PC-3 (cell line): ENCODE data around the gene MYORG.

Source experiments
- EZH2 ChIP-seq: fragments of 300-600 bp; sonication (generic); IDR thresholded peaks from one replicate; pipeline ENCODE4 v1.6.1; 2017; ENCODE audit warnings: antibody characterized with exemption, mild to moderate bottlenecking, low read length; ENCODE audit not compliant: unreplicated experiment
- TF ChIP-seq, protein P1 (sequence below): fragments of 300-600 bp; sonication (generic); conservative IDR thresholded peaks from 2 replicates; pipeline ENCODE4 v1.5.1; 2017; ENCODE audit warnings: antibody characterized with exemption, low read depth, mild to moderate bottlenecking, low read length

DNA sequence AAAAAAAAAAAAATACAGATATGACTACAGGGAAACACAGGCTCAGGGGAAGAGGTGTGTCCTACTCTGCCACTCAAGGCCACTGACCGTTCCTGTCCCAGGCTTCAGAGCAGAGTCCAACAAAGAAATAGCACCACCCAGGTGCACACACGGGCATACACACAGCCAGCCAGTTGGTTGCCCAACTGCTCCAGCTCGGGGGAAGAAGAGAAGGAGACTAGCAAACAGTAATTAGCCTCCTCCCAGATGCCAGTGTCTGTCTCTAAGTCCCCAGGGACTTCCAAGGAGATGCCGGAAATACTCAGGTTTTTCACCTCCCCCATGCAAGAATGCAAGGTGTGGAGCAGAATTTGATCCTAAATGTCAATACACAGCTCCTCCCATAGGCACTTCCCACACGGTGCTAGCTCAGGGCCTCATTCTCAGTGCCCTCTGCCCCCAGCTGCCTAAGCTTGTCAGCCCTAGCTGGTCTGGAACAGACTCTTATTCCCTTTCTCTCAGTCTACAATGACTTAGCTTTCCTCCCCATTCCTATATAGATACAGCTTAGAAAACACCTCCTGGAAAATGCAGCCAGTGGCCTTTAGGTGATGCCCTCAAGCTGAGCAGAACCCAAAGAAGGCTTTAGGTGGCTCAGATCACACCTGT lies 1.7 kb downstream of the MYORG start:
- TF ChIP-seq, protein P1, sequence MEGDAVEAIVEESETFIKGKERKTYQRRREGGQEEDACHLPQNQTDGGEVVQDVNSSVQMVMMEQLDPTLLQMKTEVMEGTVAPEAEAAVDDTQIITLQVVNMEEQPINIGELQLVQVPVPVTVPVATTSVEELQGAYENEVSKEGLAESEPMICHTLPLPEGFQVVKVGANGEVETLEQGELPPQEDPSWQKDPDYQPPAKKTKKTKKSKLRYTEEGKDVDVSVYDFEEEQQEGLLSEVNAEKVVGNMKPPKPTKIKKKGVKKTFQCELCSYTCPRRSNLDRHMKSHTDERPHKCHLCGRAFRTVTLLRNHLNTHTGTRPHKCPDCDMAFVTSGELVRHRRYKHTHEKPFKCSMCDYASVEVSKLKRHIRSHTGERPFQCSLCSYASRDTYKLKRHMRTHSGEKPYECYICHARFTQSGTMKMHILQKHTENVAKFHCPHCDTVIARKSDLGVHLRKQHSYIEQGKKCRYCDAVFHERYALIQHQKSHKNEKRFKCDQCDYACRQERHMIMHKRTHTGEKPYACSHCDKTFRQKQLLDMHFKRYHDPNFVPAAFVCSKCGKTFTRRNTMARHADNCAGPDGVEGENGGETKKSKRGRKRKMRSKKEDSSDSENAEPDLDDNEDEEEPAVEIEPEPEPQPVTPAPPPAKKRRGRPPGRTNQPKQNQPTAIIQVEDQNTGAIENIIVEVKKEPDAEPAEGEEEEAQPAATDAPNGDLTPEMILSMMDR, result no peak
- no peak for TF ChIP-seq EZH2
